GM18502 (cell line): ENCODE data around the gene ELANE.
"Not testable (repeated sequence)": the region's sequence is repeated elsewhere in the genome, so short reads cannot be mapped to it uniquely, and the experiment has no call there.

Source experiments
- ATAC-seq: cut with Tn5 transposase; IDR thresholded peaks from one replicate; pipeline ENCODE4 v1.9.1; 2021; ENCODE audit warnings: mild to moderate bottlenecking; ENCODE audit not compliant: unreplicated experiment, poor library complexity

ELANE gene

GRCh38 chr19:835210-835810 lies 16.8 kb upstream of the ELANE start:
- ATAC-seq = no peak

GRCh38 chr19:840519-841206 lies 11.4 kb upstream of the ELANE start, which contains the start of gene PRTN3:
TSS of gene PRTN3 (plus strand) at chr19:840999. CDS start at chr19:841009, 10 bp downstream.
- no peak for ATAC-seq

GRCh38 chr19:842802-843179 lies 9.3 kb upstream of the ELANE start:
- ATAC-seq = not testable (repeated sequence)

GRCh38 chr19:843180-843835 lies 8.8 kb upstream of the ELANE start:
- no peak for ATAC-seq

- ATAC-seq = no peak
Observed at GRCh38 chr19:843836-844545, 8.1 kb upstream of the ELANE start.

DNA sequence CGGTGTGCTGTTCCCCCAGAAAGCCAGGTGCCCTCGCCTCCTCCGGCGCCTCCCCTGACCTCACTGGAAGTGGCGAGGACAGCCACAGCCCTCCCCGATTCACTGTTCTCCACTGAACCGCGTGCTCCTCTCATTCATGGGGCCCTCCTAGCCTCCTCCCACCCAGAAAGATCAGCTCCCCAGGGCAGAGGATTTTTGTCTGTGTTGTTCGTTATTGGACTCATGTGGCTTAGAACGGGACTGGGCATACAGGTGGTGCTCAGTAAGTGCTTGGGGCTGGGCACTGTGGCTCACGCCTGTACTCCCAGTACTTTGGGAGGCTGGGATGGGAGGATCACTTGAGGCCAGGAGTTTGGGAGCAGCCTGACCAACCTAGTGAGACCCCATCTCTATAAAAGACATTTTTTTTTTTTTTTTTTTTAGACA lies 7.5 kb upstream of the ELANE start:
- ATAC-seq = no peak

DNA sequence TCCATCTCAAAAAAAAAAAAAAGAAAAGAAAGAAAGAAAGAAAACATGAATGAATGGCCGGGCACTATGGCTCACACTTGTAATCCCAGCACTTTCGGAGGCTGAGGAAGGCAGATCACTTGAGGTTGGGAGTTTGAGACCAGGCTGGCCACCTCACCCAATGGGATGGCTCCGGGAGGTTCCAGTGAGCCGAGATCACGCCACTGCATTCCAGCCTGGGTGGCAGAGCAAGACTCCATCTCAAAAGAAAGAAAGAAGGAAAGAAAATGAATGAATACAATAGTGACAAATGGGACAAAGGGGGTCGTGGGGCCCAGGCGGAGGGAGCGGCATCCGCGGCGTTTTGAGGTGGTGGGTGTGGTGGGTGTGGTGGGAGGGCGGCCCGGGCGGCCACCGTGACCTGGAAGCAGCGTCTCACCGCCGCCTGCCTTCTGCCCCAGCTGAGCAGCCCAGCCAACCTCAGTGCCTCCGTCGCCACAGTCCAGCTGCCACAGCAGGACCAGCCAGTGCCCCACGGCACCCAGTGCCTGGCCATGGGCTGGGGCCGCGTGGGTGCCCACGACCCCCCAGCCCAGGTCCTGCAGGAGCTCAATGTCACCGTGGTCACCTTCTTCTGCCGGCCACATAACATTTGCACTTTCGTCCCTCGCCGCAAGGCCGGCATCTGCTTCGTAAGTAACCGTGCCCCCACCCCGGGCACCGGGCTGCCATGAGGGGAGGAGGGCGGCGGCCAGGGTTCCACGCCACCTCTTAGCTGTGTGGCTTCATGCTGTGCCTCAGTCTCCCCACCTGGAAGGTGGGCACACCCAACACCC lies 6.2 kb upstream of the ELANE start:
- ATAC-seq = no peak

GRCh38 chr19:848386-848921 lies 3.6 kb upstream of the ELANE start:
- ATAC-seq = no peak

- ATAC-seq = not testable (repeated sequence)
Observed at GRCh38 chr19:849195-849594, 2.9 kb upstream of the ELANE start.

- no peak for ATAC-seq
Observed at GRCh38 chr19:850221-850978, 1.7 kb upstream of the ELANE start.

DNA sequence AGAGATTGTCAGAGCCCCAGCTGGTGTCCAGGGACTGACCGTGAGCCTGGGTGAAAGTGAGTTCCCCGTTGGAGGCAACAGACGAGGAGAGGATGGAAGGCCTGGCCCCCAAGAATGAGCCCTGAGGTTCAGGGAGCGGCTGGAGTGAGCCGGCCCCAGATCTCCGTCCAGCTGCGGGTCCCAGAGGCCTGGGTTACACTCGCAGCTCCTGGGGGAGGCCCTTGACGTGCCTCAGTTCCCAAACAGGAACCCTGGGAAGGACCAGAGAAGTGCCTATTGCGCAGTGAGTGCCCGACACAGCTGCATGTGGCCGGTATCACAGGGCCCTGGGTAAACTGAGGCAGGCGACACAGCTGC lies 1.1 kb upstream of the ELANE start:
- ATAC-seq = no peak

- no peak for ATAC-seq
Observed at GRCh38 chr19:853014-853585, 997 bp downstream of the ELANE start.

DNA sequence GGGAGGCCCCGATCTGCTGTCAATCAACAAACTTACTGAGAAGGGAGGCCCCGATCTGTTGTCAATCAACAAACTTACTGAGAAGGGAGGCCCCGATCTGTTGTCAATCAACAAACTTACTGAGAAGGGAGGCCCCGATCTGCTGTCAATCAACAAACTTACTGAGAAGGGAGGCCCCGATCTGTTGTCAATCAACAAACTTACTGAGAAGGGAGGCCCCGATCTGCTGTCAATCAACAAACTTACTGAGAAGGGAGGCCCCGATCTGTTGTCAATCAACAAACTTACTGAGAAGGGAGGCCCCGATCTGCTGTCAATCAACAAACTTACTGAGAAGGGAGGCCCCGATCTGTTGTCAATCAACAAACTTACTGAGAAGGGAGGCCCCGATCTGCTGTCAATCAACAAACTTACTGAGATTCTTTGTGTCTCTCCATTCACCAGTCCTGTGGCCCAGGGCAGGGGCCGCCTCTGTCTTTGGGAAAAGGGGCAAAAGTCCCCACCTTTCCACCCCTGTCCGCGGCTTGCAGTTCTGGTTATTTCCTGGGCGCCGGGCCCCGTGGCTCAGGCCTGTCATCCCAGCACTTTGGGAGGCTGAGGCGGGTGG lies 1.6 kb downstream of the ELANE start:
- ATAC-seq = not testable (repeated sequence)

- ATAC-seq = no peak
Observed at GRCh38 chr19:854549-854948, 2.4 kb downstream of the ELANE start.

DNA sequence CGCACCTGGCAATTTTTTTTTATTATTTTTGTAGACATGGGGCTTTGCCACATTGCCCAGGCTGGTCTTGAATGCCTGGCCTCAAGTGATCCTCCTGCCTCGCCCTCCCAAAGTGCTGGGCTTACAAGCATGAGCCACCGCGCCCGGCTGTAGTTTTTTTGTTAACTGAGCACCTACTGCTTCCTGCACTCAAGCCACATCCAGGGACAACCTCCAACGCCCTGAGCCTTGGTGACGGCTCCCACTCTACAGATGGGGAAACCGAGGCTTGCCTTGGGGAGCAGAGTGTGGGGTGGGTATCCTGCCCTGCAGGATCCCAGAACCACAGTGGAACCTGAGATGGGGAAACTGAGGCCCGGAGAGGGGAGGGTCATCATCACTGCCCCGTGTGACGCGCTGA lies 3.0 kb downstream of the ELANE start:
- ATAC-seq = no peak

DNA sequence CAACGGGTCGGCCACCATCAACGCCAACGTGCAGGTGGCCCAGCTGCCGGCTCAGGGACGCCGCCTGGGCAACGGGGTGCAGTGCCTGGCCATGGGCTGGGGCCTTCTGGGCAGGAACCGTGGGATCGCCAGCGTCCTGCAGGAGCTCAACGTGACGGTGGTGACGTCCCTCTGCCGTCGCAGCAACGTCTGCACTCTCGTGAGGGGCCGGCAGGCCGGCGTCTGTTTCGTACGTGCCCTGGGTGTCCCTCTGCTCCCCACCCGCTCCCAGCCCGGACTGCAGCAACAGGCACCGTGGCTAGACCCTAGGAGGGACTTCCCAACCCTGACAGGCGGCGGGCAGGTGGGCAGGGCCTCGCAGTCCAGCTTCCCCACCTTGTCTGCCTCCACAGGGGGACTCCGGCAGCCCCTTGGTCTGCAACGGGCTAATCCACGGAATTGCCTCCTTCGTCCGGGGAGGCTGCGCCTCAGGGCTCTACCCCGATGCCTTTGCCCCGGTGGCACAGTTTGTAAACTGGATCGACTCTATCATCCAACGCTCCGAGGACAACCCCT lies 3.5 kb downstream of the ELANE start:
- ATAC-seq = no peak

DNA sequence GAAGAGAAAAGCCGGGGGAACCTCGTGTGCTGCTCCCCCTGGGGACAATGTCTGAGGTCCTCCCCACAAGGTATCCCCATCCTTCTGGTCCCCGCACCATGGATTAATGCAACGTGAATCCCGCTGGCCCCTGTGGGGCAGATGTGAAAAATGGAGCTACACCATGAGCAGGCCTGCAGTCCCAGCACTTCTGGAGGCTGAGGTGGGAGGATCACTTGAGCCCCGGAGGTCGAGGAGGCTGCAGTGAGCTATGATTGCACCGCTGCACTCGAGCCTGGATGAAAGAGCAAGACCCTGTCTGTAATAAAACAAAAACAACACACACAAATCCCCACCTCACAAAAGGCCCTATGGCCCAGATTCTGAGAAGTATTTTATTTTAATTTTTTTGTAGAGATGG lies 6.2 kb downstream of the ELANE start:
- no peak for ATAC-seq
